ENCODE measurements around the gene IFT52.
"Not testable (repeated sequence)": the region's sequence is repeated elsewhere in the genome, so short reads cannot be mapped to it uniquely, and the experiment has no call there.

Gene IFT52

DNA sequence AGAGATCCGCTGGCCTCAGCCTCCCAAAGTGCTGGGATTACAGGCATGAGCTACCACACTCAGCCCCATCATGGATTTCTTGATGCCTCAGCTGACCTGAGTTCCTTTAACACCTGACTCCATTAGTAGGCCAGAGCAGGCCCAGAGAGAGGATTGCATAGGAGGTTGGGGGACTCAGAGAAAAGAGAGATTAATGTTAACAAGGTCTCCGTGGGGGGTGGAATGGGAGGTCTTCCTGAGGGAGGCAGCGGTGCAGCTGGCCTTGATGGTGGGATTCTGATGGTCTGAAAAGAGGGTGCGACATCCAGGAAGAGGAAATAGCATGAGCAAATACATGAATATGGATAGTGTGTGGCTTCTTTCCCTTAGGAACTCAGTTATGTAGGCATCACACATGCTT lies 22.0 kb upstream of the IFT52 start:
- no peak for DNase-seq (ENCODE audit: low spot score)

- no peak for DNase-seq (ENCODE audit: low spot score)
Measured at GRCh38 chr20:43569282-43569681, 21.5 kb upstream of the IFT52 start.

DNA sequence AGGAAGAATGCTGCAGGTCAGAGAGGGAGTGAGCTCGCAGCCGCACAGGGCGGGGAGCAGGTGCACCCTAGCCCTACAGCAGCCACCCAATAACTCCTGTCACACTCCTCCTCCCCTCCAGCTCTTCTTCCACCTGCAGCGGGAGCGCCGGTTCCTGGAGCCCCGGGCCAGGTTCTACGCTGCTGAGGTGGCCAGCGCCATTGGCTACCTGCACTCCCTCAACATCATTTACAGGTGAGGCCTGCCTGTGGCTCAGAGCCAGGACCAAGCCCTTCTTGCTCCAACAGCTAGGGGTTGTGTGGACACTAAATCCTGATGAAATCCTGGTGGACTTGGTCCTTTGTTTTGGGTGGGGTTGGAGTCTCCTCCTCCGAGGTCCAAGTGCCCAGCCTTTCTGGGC lies 20.2 kb upstream of the IFT52 start:
- DNase-seq (ENCODE audit: low spot score), result no peak

DNA sequence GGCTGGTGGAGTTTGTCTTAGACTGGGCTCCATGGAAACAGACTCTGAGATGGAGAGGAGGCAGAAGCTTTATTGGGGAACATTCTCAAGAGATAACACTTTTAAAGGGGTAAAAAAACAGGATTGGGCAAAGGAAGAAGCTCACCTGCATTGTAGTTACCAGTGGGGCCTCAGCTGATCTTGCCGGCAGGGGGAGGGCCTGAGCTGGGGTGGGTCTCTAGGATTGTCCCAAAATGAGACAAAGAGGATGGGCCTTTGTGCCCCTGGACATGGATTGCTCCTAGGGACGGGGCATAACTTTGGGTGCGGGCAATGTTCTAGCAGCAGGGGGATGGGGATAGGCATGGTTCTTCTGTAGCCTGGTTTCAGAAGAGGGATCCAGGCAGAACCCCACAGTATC lies 19.4 kb upstream of the IFT52 start:
- no peak for DNase-seq (ENCODE audit: low spot score)

- no peak for DNase-seq (ENCODE audit: low spot score)
Measured at GRCh38 chr20:43571771-43572170, 19.0 kb upstream of the IFT52 start.

- DNase-seq (ENCODE audit: low spot score), result no peak
Measured at GRCh38 chr20:43572891-43573290, 17.8 kb upstream of the IFT52 start.

- DNase-seq (ENCODE audit: low spot score), result no peak
Measured at GRCh38 chr20:43576108-43576507, 14.6 kb upstream of the IFT52 start.

DNA sequence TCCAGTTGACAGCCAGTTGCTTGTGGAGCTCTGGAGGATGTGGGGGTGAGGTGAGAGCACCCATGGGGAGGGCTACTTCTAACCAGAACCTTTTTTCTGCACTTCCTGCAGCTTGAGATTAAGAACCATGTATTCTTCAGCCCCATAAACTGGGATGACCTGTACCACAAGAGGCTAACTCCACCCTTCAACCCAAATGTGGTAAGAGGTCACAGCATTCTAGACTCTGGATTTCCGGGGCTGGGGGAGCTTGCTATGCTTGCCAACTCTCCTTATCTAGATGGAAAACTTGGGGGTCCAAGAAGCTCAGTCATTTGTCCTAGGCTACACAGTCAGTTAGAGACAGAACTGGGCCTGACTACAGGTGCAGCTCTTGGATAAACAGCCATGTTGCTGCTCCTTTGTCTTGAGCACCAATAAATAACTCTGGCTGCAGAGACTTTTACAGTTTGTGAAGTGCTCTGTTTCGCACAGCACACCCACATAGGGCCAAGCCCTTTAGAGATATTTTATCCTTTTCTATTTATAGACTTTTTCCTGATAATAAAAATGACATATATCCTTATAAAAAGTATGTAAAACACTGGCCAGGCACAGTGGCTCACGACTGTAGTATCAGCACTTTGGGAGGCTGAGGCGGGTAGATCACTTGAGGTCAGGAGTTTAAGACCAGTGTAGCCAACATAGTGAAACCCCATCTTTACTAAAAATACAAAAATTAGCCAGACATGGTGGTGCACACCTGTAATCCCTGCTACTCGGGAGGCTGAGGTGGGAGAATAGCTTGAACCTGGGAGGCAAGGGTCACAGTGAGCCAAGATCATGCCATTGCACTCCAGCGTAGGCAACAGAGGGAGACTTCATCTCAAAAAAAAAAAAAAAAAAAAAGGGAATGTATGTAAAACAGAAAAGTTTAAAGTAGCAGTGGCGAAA lies 10.6 kb upstream of the IFT52 start:
- no peak for DNase-seq (ENCODE audit: low spot score)

DNA sequence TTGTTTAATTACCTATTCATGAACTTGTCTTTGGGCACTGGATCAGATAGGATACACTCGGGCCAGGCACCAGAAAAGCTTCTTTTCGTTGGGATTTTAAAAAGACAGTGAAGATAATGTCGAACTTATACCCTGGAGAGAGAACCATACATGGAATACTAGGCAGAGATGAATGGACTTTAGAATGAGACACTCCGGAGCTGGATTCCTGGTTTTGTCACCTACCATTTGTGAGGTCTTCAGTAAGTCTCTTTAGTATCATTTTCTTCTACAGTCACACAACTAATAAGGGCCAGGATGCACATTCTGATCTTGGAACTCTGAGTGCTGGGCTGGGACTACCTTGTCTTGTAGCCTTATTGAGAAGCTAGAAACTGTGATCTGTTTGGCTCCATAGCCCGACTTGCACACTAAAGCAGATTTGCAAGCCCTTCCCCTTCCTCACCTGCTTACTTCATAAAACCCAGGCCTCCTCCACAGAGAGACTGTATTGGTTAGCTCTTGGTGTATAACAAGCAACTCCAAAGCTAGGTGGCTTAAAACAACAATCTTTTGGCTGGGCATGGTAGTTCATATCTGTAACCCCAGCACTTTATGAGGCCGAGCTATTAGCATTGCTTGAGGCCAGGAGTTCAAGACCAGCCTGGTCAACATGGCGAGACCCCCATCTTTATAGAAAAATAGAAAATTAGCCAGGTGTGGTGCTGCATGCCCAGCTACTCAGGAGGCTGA lies 7.4 kb upstream of the IFT52 start:
- DNase-seq (ENCODE audit: low spot score), result no peak

- peak; percentile 90 for DNase-seq (ENCODE audit: low spot score)
Measured at GRCh38 chr20:43583982-43584432, 6.7 kb upstream of the IFT52 start.

GRCh38 chr20:43584448-43585136 lies 6.1 kb upstream of the IFT52 start:
- peak; percentile 67 for DNase-seq (ENCODE audit: low spot score)

DNA sequence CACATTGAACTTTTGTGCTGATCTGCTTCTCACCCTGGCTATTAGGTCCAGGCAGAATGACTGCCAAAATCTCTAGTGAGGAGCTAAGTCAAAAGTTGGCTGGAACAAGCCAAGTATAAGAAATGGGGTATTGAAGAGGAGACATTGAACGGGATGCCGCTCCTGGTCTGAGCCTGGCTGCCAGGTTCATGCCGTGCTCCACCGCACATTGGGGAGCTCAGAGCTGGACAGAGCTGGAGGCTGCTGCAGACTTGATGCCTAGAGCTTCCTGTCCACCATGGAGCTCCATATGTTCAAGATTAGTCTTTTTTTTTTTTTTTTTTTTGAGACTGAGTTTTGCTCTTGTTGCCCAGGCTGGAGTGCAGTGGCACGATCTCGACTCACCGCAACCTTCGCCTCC lies 4.1 kb upstream of the IFT52 start:
- no peak for DNase-seq (ENCODE audit: low spot score)

- DNase-seq (ENCODE audit: low spot score), result not testable (repeated sequence)
Measured at GRCh38 chr20:43588526-43588925, 2.2 kb upstream of the IFT52 start.

DNA sequence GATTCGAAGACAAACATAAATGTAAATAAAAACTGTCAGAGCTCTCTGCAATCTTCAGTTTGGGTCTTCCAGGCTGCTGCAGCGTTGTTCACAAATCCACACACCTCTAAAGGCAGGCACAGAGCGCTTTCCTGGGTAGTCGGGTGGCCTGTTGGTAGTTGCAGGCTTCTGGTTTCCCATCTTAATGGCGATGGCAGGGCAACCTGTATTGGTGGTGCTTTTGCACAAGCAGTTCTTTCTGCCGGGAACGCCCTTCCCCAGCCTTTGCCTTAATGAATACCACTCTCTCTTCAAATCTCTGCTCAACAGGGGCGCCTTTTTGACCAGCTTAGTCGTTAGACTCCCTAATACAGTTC lies 723 bp upstream of the IFT52 start:
- no peak for DNase-seq (ENCODE audit: low spot score)

DNA sequence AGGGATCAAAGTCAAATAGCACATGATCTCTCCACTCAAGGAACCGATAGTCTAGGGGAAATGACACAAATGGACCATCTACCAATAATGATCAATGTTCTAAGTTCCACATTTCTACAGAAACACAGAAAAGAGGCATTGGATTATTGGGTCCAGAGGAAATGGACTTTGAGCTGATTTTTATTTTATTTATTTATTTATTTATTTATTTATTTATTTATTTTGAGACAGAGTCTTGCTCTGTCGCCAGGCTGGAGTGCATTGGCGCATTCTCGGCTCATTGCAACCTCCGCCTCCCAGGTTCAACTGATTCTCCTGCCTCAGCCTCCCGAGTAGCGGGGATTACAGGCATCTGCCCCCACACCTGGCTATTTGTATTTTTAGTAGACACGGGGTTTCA lies 11.2 kb downstream of the IFT52 start:
- DNase-seq (ENCODE audit: low spot score), result not testable (repeated sequence)

GRCh38 chr20:43603124-43603523 lies 12.4 kb downstream of the IFT52 start:
- DNase-seq (ENCODE audit: low spot score), result peak; percentile 50

DNA sequence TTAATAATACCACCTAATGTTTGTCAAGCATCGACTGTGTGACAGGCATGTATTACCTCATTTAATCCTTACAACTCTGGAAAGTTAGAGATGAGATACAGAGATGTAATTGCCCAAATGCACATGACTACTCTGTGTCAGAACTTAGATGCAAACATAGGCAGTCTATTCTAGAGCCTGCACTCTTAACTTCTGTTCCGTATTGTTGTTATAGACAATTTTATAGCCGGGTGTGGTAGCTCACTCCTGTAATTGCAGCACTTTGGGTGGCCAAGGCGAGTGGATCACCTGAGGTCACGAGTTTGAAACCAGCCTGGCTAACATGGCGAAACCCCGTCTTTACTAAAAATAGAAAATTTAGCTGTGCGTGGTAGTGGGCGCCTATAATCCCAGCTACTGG lies 15.0 kb downstream of the IFT52 start:
- DNase-seq (ENCODE audit: low spot score), result no peak

DNA sequence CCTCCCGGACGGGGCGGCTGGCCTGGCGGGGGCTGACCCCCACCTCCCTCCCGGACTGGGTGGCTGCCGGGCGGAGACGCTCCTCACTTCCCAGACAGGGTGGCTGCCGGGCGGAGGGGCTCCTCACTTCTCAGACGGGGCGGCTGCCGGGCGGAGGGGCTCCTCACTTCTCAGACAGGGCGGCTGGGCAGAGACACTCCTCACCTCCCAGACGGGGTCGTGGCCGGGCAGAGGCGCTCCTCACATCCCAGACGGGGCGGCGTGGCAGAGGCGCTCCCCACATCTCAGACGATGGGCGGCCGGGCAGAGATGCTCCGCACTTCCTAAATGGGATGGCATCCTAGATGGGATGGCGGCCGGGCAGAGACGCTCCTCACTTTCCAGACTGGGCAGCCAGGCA lies 16.5 kb downstream of the IFT52 start:
- DNase-seq (ENCODE audit: low spot score), result not testable (repeated sequence)

- no peak for DNase-seq (ENCODE audit: low spot score)
Measured at GRCh38 chr20:43631598-43631997, 40.9 kb downstream of the IFT52 start.

DNA sequence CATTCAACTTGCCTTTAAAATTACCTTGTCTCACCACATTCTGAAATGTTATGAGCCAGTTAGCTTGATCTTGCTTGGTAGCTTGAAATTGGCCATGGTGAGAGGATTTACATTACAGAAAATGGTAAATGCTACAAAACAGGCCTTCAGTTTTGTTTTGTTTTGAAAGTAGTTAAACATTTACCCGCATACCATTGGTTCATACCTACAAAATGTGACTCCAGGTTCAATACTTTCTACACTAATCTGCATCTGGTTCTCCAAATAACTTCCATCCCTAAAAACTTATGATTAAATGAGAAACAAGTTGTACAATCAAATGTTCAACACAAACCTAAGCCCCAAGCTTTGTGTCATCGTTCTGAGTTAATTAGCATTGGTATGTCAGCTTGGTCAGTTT lies 45.7 kb downstream of the IFT52 start:
- DNase-seq (ENCODE audit: low spot score), result no peak

GRCh38 chr20:43642548-43642947 lies 51.8 kb downstream of the IFT52 start:
- no peak for DNase-seq (ENCODE audit: low spot score)

DNA sequence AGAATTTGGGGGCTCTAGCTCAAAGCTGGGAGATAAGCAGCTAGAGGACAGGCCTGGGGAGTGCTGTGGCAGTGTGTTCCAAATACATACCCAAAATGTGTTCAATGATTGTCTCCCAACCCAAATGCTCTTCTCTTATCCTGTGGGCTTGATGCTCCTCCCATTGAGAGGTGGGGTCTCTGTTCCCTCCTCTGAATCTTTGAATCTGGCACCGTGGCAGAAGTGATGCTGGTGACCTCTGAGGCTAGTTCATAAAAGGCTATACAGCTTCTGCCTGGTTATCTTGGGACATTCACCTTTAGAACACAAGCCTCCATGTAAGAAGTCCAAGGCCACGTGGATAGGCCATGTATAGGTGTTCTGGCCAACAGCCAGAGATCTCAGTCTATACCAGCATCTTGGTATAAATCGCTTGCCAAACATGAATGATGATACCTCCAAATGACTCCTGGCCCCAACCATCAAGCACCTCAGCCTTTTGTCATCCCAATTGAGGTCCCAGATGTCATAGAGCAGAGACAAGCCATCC lies 60.3 kb downstream of the IFT52 start:
- no peak for DNase-seq (ENCODE audit: low spot score)

Measured in kidney tubule cell (primary cell).